NCI-H2171 treated with DMSO at 0.1 percent for 48 hours (cell line): ENCODE measurements around the gene IVD.
A peak's percentile ranks its signal among the peaks of the same experiment; 100 is the strongest.

ENCODE experiments used
- DNase-seq: peaks from one replicate; lab custom pipeline; 2025; lab: John Stamatoyannopoulos, UW

The IVD gene

DNA sequence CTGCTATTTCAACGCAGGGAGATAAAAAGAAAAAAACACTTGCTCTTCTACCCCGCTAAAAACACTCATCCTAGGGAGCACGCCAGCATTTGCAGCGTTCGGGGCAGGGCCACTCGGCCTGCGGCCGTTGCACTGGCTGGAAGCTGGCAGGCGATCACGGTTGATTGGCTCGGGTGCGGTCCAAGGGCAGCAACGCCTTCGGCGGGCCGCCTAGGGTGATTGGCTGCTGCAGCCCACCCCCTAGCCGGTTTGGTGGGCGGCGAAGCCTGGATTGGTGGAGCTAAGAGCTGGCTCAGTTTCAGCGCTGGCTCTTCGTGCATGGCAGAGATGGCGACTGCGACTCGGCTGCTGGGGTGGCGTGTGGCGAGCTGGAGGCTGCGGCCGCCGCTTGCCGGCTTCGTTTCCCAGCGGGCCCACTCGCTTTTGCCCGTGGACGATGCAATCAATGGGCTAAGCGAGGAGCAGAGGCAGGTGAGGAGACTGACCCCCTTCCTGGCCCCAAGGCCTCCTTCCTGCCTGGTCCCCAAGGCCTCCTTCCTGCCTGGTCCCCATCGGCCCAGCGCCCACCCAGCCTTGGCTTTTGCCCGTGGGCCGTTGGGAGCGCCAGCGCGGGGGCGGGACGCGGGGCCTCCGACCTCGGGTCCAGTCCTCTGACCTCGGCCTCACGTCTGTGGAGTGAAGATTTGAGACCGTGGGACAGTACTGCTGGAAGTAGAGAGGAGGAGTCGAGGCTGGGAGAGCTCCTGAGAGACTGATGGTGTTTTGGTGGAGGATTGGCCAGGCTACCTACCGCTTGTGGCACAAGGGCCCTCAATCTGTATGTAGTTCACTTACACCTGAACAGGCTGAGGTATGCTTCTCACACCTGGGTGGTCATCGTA, at the start of gene IVD:
IVD (plus strand) TSS at position 295 of the 881 bp plus-strand sequence; CDS start at position 328, 33 bp downstream.
- DNase-seq: peak; percentile 95

DNA sequence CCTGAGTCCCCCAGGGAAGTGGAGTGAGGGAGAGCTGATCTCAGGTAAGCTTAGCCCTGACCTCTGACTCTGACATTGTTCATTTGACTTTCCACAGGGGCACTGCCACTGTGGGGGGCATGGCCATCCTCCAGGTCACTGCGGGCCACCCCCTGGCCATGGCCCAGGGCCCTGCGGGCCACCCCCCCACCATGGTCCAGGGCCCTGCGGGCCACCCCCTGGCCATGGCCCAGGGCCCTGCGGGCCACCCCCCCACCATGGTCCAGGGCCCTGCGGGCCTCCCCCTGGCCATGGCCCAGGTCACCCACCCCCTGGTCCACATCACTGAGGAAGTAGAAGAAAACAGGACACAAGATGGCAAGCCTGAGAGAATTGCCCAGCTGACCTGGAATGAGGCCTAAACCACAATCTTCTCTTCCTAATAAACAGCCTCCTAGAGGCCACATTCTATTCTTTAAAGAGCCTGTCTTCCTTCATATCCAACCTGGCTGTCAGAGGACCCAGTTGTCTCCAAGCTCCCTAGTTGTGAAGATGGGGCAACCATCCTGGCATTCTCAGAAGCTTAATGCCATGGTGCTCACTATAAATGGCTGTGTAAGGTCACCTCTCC, 49.5 kb upstream of the IVD start:
- no peak for DNase-seq

DNA sequence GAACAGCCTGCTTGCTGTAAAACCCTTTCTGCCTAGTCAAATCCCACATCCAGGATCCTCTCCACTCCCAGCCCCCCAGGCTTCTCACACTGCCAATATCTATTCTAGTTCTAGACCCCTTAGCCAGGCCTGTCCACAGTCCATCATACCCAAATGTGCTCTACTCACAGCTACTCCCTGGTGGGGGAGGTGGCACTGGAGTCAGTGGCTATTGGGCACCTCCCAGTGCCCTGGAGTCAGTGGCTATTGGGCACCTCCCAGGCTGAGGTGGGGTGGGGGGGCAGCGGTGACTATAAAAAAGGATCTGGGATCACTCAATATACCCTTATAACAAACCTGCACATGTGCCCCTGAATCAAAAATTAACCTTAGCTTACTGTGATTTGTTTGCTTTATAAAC, 48.3 kb upstream of the IVD start:
- DNase-seq: no peak

DNA sequence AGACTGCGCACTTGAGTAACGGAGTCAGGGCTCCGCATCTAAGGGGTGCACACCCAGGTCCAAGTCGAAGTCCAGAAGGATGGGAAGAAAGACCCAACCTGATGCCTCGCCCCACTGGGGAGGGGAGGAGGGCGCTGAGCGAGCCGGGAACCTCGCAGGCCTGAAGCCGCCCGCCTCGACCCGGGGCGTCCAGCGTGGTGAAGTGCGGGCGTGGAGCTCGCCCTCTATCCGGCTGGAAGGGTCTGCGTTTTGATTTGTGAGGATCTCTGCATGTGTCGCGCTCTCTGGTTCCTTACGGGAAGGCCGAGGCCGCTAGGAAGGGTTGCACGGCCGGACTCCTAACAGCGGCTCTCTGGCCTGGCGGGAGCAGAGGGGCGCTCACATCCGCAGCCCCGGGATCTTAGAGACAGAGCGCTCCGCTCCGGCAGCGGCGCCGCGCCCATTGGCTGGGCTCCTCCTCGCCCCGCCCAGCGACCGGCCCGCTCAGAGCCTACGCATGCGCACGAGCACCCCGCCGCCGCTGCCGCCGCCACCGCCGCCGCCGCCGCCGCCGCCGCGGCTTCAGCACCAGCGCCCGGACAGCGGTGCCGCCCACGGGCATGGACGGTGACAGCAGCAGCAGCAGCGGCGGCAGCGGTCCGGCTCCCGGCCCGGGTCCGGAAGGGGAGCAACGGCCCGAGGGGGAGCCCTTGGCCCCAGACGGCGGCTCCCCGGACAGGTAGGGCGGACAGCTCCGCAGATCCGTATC, 47.7 kb upstream of the IVD start, which contains the start of gene DISP2:
DISP2 (plus strand) TSS at position 497 of the 748 bp plus-strand sequence; CDS start at position 600, 103 bp downstream.
- DNase-seq: peak; percentile 74

DNA sequence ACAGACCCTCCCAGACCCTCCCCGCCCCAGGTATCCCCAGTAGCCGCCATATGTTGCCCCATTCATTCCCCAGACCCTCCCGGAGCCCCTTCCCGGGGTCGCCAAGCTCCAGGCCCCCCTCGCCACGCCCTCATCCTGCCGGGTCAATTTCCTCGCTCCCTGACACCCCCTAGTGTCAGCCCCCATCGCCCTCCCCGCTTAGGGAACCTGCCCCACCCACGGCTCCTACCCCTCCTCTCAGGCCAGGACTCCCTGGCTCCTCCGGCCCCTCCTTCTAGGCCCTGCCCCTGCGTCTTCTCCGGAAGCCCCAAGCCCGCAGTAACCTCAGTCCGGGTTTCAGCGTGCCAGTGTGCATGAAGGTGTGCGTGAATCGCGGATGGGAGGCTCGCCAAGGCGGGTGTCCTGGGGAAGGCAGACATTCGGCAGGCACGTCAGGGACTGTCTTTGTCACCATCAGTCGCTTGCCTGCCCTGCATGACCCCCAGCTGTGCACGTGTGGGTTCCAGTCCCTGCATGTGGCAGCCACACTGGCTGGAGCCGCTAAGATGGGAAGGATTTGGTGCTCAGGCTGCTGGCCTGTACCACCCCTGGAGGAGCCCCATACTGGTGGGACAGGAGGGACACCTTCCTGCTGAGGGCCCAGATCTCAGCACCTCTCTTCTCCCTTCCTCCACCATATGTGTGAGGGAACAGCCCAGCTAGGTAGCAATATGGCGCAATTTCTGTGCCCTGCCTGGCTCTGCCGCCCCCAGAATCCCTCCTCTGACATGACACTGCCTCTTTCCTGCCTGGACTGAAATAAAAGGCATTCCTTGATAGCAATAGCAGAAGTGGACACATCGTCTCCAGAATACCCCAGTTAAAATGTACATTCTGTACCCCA, 46.9 kb upstream of the IVD start:
- DNase-seq: peak; percentile 69

DNA sequence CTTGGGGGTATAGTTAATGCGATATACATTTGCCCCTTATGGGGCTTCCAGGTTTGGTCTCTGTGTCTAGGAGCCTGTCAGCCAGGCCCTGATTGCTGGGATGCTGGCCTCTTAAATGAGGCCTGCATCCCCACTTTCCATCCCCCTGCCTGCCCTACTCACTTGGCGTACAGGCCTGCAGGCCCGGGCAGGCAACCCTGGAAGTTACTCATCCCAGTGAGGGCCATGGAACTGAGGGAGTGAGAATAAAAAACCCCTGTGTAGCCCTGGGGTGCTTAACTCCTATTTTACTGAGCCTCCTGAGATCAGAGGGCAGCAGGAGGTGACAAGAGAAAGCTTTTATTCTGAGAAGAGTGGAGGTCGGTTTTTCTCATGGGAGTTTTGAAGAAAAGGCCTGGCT, 45.6 kb upstream of the IVD start:
- no peak for DNase-seq

DNA sequence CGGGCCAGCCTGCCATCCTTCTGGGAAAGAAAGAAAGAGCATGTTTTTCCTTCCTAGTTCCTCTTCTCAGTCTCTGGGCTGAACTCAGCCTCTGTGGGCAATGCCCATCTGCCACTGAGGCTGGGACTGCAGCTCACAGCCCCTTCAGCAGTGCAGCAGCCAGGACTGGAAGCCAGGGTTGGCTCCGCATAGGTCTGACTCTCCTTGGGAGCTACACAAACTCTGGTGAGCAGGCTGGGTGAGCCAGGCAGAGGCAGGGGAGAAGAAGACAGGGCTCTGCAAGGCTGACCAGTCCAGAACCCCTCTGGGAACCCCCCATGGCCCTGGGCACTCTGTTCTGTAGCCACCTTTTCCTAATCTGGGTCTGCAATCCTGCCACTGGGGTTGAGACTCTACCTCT, 44.0 kb upstream of the IVD start:
- DNase-seq: no peak

DNA sequence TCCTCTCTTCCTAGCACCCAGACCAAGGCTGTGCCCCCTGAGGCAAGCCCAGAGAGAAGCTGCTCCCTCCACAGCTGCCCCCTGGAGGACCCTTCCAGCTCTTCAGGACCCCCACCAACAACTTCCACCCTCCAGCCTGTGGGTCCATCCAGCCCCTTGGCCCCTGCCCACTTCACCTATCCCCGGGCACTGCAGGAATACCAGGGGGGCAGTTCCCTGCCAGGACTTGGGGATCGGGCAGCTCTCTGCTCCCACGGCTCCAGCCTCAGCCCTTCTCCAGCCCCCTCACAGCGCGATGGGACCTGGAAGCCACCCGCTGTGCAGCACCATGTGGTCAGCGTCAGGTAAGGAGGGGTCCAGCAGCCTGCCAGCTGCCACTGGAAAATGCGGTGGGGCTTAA, 42.0 kb upstream of the IVD start:
- no peak for DNase-seq

DNA sequence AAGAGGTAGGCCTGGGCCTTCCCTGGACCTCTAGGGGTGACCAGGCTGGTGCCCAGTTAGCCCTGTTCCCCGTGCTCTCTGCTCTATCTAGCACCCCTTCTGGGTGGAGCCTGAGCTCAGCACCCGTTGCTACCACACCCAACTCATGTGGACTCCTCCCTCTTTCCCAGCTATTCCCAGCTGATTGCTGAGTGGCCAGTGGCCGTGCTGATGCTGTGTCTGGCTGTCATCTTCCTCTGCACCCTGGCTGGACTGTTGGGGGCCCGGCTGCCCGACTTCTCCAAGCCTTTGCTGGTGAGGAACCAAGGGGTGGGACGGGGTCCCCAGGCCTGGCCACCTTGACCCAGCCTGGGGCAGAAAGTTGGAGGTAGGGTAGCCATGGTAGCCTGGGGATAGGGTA, 41.3 kb upstream of the IVD start:
- DNase-seq: no peak

DNA sequence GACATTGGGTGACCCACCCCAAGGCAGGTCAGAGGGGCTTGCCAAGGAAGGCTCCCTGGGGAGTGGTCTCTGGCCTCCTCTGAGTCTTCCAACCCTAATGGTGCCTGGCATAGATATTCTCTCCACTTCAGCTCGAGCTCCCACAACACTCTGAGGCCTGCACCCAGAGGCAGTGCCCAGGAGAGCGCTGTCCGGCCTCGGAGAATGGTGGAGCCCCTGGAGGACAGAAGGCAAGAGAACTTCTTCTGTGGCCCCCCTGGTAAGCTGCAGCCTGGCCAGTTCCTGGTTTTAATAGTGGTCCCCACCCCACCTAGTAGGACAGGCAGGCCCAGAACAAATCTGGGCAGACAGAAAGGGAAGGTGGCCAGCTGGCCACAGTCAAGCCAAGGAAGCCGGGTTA, 40.6 kb upstream of the IVD start:
- no peak for DNase-seq

DNA sequence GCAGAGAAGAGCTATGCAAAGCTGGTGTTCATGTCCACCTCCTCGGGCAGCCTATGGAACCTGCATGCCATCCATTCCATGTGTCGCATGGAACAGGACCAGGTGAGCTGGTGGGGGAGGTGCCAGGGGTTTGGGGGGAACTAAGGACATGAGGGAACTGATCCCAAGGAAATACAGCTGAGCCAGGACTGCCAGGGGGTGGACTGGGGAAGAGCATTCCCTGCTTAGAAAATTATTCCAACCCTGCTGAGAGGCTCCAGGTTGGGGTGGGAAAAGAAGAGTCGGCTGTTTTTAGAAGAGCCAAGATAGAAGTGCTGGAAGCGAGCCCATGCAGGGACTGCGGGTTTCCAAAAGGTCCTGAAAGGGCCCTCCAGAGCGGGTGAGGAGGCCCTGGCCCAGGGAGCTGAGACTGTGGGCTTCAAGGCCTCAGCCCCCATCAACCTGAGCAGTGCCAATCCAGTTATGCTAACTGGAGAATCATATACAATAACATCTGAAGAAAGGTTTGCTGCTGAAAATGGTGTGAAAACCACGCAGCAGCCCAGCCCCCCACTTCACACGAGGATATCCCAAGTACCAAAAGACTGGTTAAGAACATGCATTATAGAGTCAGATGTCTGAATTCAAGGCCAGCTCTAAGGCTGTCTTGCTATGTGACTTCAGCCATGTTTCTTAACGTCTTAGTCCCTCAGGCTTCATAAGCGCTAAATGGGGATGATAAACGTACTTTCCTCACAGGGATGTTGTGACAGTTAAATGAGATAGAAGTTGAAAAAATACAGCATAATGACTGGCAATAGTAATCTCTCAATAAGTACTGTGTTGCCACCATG, 39.8 kb upstream of the IVD start:
- DNase-seq: no peak

DNA sequence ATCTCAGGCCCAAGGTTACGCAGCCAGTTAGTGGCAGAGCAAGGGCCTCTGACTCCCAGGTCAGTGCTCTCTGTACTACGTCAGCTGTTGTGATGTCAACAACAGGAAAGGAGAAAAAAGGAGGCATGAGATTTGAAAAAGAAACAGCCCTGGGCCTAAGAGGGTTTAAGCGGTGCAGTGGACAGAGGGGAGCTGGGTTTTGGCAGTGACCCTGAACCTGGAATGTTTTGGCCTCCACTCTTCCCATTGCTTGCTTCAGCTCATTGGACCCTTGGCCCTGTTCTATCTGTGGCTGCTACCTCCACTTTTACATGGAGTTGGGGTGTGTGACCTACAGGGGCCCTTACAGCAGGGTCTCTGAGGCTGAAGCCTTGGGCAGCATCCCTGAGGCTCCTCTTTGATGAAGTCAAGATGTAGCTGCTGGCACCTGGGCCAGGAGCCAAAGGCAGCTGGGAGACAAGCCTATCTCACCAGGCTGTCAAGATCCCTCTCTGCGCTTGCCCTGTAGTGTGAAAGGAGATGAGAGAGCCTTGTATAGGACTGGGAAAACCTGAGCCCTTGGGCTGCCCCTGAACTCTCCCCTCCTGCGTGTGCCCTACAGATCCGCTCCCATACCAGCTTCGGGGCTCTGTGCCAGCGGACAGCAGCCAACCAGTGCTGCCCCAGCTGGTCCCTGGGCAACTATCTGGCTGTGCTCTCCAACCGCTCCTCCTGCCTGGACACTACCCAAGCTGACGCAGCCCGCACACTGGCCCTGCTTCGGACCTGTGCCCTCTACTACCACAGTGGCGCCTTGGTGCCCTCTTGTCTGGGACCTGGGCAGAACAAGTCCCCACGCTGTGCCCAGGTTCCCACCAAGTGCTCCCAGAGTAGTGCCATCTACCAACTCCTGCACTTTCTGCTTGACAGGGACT, 38.9 kb upstream of the IVD start:
- DNase-seq: peak; percentile 10

DNA sequence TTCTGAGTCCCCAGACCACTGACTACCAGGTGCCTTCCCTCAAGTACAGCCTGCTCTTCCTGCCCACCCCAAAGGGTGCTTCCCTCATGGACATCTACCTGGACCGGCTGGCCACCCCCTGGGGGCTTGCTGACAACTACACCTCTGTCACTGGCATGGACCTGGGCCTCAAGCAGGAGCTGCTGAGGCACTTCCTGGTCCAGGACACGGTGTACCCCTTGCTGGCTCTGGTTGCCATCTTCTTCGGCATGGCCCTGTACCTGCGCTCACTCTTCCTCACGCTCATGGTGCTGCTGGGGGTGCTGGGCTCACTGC, 38.3 kb upstream of the IVD start:
- no peak for DNase-seq

DNA sequence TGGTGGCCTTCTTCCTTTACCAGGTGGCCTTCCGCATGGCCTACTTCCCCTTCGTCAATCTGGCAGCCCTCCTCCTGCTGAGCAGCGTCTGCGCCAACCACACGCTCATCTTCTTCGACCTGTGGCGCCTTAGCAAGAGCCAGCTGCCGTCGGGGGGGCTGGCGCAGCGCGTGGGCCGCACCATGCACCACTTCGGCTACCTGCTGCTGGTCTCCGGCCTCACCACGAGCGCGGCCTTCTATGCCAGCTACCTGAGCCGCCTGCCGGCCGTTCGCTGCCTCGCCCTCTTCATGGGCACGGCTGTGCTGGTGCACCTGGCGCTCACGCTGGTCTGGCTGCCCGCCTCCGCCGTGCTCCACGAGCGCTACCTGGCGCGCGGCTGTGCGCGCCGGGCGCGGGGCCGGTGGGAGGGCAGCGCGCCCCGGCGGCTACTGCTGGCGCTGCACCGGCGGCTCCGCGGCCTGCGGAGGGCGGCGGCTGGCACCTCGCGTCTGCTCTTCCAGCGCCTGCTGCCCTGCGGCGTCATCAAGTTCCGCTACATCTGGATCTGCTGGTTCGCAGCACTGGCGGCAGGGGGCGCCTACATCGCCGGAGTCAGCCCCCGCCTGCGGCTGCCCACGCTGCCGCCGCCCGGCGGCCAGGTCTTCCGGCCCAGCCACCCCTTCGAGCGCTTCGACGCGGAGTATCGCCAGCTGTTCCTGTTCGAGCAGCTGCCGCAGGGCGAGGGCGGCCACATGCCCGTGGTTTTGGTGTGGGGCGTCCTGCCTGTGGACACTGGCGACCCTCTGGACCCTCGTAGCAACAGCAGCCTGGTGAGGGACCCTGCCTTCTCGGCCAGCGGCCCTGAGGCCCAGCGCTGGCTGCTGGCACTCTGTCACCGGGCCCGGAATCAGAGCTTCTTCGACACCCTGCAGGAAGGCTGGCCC, 37.6 kb upstream of the IVD start:
- no peak for DNase-seq

DNA sequence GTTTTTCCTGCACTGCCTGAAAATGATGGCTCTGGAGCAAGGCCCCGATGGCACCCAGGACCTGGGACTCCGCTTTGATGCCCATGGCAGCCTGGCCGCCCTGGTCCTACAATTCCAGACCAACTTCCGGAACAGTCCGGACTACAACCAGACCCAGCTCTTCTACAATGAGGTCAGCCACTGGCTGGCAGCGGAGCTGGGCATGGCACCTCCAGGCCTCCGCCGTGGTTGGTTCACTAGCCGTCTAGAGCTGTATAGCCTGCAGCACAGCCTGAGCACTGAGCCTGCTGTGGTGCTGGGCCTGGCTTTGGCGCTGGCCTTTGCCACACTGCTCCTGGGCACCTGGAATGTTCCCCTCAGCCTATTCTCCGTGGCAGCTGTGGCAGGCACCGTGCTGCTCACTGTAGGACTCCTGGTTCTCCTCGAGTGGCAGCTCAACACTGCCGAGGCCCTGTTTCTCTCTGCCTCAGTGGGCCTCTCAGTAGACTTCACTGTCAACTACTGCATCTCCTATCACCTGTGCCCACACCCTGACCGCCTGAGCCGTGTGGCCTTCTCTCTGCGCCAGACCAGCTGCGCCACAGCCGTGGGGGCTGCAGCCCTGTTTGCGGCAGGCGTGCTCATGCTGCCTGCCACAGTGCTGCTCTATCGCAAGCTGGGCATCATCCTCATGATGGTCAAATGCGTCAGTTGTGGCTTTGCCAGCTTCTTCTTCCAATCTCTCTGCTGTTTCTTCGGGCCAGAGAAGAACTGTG, 36.7 kb upstream of the IVD start:
- no peak for DNase-seq

DNA sequence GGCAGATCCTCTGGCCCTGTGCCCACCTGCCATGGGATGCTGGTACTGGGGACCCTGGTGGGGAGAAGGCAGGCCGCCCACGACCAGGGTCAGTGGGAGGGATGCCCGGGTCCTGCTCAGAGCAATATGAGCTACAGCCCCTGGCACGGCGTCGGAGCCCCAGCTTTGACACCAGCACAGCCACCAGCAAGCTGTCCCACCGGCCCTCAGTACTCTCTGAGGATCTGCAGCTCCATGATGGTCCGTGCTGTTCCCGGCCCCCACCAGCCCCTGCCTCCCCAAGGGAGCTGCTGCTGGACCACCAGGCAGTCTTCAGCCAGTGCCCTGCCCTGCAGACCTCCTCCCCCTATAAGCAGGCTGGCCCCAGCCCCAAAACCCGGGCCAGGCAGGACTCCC, 36.1 kb upstream of the IVD start:
- no peak for DNase-seq

DNA sequence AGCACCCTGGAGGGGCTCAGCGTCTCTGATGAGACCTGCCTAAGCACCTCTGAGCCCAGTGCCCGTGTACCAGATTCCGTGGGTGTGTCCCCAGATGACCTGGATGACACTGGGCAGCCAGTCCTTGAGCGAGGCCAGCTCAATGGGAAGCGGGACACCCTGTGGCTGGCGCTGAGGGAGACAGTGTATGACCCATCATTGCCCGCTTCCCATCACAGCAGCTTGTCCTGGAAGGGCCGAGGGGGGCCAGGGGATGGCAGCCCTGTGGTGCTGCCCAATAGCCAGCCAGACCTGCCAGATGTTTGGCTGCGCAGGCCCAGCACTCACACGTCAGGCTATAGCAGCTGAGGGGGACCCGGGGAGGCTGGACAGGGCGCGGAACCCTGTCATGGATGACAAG, 35.6 kb upstream of the IVD start:
- DNase-seq: no peak

DNA sequence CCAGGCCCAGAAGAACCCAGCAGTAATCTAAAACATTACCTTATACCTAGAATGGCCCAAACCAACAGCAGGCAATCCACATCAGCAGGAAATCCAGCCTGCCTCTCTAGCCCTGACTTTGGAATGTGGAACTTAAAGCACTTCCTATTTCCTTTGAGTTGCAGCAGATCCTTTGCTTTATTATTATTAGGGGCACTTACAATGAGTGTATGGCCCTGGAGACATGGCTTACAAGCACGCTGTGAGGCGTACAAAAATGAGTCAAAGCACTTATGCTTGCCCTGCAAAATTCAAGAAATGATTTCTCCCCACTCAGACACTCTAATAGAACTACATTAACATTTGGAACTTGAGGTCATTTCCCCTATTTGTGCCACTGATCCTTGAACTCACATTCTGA, 32.6 kb upstream of the IVD start:
- no peak for DNase-seq
